GM21619 (cell line): ENCODE measurements around the gene NXPH1.

ENCODE experiments used
- ATAC-seq: cut with Tn5 transposase; IDR thresholded peaks from one replicate; pipeline ENCODE4 v1.9.1; 2021; ENCODE audit not compliant: unreplicated experiment

Gene NXPH1

GRCh38 chr7:8783229-8783628, 349.8 kb downstream of the NXPH1 start:
- ATAC-seq, result no peak

GRCh38 chr7:8785081-8785480, 351.7 kb downstream of the NXPH1 start:
- no peak for ATAC-seq

- ATAC-seq, result no peak
Measured at GRCh38 chr7:8800986-8801385, 367.6 kb downstream of the NXPH1 start.
